CD4-positive, alpha-beta T cell (primary cell): ENCODE data around the gene CMTM1. TPM values are rescaled to one million over a fixed set of nuclear protein-coding genes. Genes with fewer than 3 reads are reported as not detected.

Experiments used
- ATAC-seq: fragments of 200-7000 bp; cut with Tn5 transposase; one replicate; pipeline ENCODE4 v1.10.0; 2022; ENCODE audit warnings: mild to moderate bottlenecking; ENCODE audit not compliant: poor library complexity
- CTCF ChIA-PET: fragments of 350-600 bp; sonication (Branson Sonifier 250); formaldehyde crosslinking; loops from one replicate; lab custom pipeline; 2021; ENCODE audit warnings: antibody characterized with exemption, inconsistent platforms; lab: Charles Lee
- POLR2A ChIA-PET: fragments of 350-600 bp; sonication (Branson Sonifier 250); formaldehyde crosslinking; loops from one replicate; lab custom pipeline; 2021; ENCODE audit warnings: antibody characterized with exemption, inconsistent platforms; lab: Charles Lee
- DNase-seq, 14 experiments: peaks; one replicate each; pipeline ENCODE4 v3.0.0-alpha.2; 2013 to 2020; ENCODE audit warnings: mixed read lengths in 2 of 14
- H3K27ac ChIP-seq, 2 donors: one replicate each; pipeline versions ENCODE4 v1.5.1 to v1.7.0; 2013; ENCODE audit warnings: low read length in 2 of 2, low read depth in 1 of 2, mild to moderate bottlenecking in 1 of 2
- H3K27me3 ChIP-seq, 2 experiments: 1 replicate in 1 of 2; 2 replicates in 1 of 2; pipeline versions ENCODE4 v1.6.1 to v1.7.0; 2013; ENCODE audit warnings: low read length in 2 of 2, control low read depth in 1 of 2, mild to moderate bottlenecking in 1 of 2, moderate library complexity in 1 of 2; ENCODE audit not compliant: insufficient read depth in 2 of 2, control insufficient read depth in 1 of 2
- H3K36me3 ChIP-seq: one replicate; pipeline ENCODE4 v1.6.1; 2013; ENCODE audit warnings: low read length, control low read depth; ENCODE audit not compliant: insufficient read depth
- H3K4me1 ChIP-seq: one replicate; pipeline ENCODE4 v1.6.1; 2013; ENCODE audit warnings: low read length, control low read depth; ENCODE audit not compliant: insufficient read depth
- H3K4me3 ChIP-seq: one replicate; pipeline ENCODE4 v1.5.1; 2013; ENCODE audit warnings: mild to moderate bottlenecking, low read length, moderate library complexity
- H3K9me3 ChIP-seq, 2 experiments: 1 replicate in 1 of 2; 2 replicates in 1 of 2; pipeline versions ENCODE4 v1.6.1 to v1.7.0; 2013; ENCODE audit warnings: low read length in 2 of 2, mild to moderate bottlenecking in 2 of 2, control low read depth in 1 of 2, moderate library complexity in 1 of 2; ENCODE audit not compliant: control insufficient read depth in 1 of 2, insufficient read depth in 1 of 2
- H3K27ac Mint-ChIP-seq: one replicate; pipeline ENCODE4 v1.8.0; 2020; ENCODE audit warnings: mixed read lengths
- H3K27me3 Mint-ChIP-seq: one replicate; pipeline ENCODE4 v1.8.0; 2021; ENCODE audit warnings: mixed read lengths
- H3K36me3 Mint-ChIP-seq: one replicate; pipeline ENCODE4 v1.8.0; 2021; ENCODE audit warnings: low read depth, mixed read lengths
- H3K4me1 Mint-ChIP-seq: one replicate; pipeline ENCODE4 v1.8.0; 2021; ENCODE audit warnings: low read depth, mixed read lengths
- H3K4me3 Mint-ChIP-seq: one replicate; pipeline ENCODE4 v1.8.0; 2020; ENCODE audit warnings: mild to moderate bottlenecking, mixed read lengths
- H3K9me3 Mint-ChIP-seq: one replicate; pipeline ENCODE4 v1.8.0; 2020; ENCODE audit warnings: mixed read lengths
- intact Hi-C, 2 experiments: fragments of 100-400 bp; cut with DNase I in 1 of 2; cut with micrococcal nuclease in 1 of 2; formaldehyde crosslinking; loops; one replicate each; pipeline versions ENCODE4 v1.15.1 to v1.9.0; 2023 to 2025; cut with DNase I, micrococcal nuclease
- total RNA-seq, 174 experiments: library from RNA in 2 of 174; stranded (reverse) in 2 of 174; gene quantifications; one replicate each; pipeline ENCODE4 v1.2.3 and lab custom pipeline; 2021 to 2026
- TF ChIP-seq, protein P1 (sequence below): fragments of 200-600 bp; IDR thresholded peaks from one replicate; pipeline ENCODE4 v1.8.0; 2022; ENCODE audit warnings: antibody characterized with exemption, mild to moderate bottlenecking

CMTM1 gene
- total RNA-seq, 2 experiments from 2014 or later: 0.66 to 1.1 TPM

DNA sequence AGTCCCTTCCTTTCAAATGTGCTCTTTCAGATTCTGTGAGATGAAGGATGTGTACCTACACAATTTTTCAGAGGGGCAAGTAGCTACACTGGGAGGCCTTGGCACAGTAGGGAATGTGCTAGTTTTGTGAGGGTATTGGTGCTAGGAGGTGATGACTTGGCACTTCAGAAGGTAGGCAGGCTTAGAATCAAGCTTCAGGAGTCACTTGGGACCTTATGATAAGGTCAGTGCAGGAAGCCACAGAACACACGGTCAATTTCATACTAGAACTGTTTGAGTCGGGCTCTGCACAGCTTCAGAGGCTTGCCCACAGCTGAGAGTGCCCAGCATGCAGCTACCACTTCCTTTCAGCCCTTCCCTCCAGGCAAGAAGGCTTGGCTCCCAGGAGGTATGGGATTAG, 6.1 kb downstream of the CMTM1 start:
- DNase-seq: no peak
- TF ChIP-seq, protein P1, sequence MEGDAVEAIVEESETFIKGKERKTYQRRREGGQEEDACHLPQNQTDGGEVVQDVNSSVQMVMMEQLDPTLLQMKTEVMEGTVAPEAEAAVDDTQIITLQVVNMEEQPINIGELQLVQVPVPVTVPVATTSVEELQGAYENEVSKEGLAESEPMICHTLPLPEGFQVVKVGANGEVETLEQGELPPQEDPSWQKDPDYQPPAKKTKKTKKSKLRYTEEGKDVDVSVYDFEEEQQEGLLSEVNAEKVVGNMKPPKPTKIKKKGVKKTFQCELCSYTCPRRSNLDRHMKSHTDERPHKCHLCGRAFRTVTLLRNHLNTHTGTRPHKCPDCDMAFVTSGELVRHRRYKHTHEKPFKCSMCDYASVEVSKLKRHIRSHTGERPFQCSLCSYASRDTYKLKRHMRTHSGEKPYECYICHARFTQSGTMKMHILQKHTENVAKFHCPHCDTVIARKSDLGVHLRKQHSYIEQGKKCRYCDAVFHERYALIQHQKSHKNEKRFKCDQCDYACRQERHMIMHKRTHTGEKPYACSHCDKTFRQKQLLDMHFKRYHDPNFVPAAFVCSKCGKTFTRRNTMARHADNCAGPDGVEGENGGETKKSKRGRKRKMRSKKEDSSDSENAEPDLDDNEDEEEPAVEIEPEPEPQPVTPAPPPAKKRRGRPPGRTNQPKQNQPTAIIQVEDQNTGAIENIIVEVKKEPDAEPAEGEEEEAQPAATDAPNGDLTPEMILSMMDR: no peak
- peaks cover 2% of the 10 kb centered on the region for H3K27me3 Mint-ChIP-seq
- no peak for ATAC-seq
- H3K4me3 Mint-ChIP-seq: no peak overlapping the region
- Histone ChIP-seq H3K4me1 (no peaks in the 10 kb centered on the region), H3K27me3 (no peaks in the 10 kb centered on the region), H3K4me3 (no peak overlapping the region), H3K27ac (no peak overlapping the region), H3K36me3 (peaks cover 3% of the 10 kb centered on the region), H3K9me3 (no peaks in the 10 kb centered on the region)
- peaks cover 7% of the 10 kb centered on the region for H3K36me3 Mint-ChIP-seq
- H3K27ac Mint-ChIP-seq: no peak overlapping the region
- CTCF ChIA-PET: interaction anchor here (1.0 to 2.9 kb wide), 4 partner anchors 10 to 79 kb away, joined by 3 to 13 read pairs (median 4); no protein-coding TSS in a partner anchor
- intact Hi-C loops: no loop called here
- H3K9me3 Mint-ChIP-seq: no peaks in the 10 kb centered on the region
- POLR2A ChIA-PET: no interaction called here
- peaks cover 5% of the 10 kb centered on the region for H3K4me1 Mint-ChIP-seq

DNA sequence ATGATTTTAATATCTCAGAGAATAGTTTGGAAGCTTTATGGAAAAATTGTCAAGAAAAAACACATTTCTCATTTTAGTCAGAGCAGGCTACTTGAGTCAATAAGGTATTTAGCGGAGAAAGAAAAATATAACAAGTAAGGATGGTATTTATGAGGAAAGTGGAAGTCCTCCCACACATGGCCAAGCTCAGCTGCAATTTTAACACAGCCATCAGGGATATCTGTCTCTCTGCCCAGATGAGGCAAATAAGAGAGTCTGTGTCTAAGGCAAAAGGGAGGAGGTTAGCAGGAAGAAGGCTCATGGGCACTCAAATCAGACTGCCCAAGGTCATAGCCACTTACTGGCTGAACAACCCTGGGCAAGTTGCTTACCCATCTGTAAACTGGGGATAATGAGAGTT, 7.8 kb downstream of the CMTM1 start:
- Histone ChIP-seq H3K4me1 (peaks cover 9% of the 10 kb centered on the region), H3K9me3 (no peaks in the 10 kb centered on the region), H3K36me3 (no peaks in the 10 kb centered on the region), H3K27ac (no peak overlapping the region), H3K4me3 (no peak overlapping the region), H3K27me3 (peaks cover 8 to 11% of the 10 kb centered on the region in 2 experiments)
- Mint-ChIP-seq H3K4me3 (no peak overlapping the region), H3K36me3 (no peaks in the 10 kb centered on the region), H3K27ac (no peak overlapping the region), H3K9me3 (no peaks in the 10 kb centered on the region), H3K27me3 (peaks cover 5% of the 10 kb centered on the region), H3K4me1 (peaks cover 15% of the 10 kb centered on the region)
- DNase-seq: no peak
- no peak for ATAC-seq
- CTCF ChIA-PET: interaction anchor here (1.0 to 2.9 kb wide), 3 partner anchors 12 to 58 kb away, joined by 3 to 13 read pairs (median 3); no protein-coding TSS in a partner anchor
- TF ChIP-seq, protein P1: no peak
- intact Hi-C loops: no loop called here
- POLR2A ChIA-PET: no interaction called here

DNA sequence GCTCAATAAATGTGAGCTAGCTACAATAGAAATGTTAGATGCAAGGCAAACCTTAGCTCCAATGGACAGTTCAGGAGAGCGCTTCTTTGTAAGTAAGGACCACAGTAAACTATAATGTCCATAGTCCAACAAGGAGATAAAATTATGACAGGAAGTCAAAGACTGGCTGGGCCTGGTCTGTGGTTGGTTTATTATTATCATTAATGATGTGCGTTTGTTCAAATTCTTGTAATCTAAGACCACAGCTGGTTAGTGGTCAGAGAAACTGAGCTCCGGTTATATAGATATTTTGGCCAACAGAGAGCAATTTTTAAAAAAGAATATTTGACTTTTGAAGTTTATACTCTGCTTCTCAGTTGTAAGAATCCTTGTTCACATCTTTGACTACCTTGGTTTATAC, 8.3 kb downstream of the CMTM1 start:
- Mint-ChIP-seq H3K4me3 (no peak overlapping the region), H3K27ac (no peak overlapping the region), H3K27me3 (peaks cover 9% of the 10 kb centered on the region), H3K9me3 (no peaks in the 10 kb centered on the region), H3K36me3 (no peaks in the 10 kb centered on the region), H3K4me1 (peaks cover 16% of the 10 kb centered on the region)
- no peak for DNase-seq
- H3K27me3 ChIP-seq: peaks cover 12 to 13% of the 10 kb centered on the region in 2 experiments
- ATAC-seq: no peak
- H3K4me3 ChIP-seq: no peak overlapping the region
- no peak overlapping the region for H3K27ac ChIP-seq
- H3K36me3 ChIP-seq: no peaks in the 10 kb centered on the region
- H3K9me3 ChIP-seq: no peaks in the 10 kb centered on the region
- CTCF ChIA-PET: interaction anchor here (1.0 to 3.0 kb wide), 4 partner anchors 12 to 59 kb away, joined by 3 to 13 read pairs (median 6); no protein-coding TSS in a partner anchor
- TF ChIP-seq, protein P1: no peak
- intact Hi-C loops: no loop called here
- POLR2A ChIA-PET: no interaction called here
- peaks cover 13% of the 10 kb centered on the region for H3K4me1 ChIP-seq
